Chondrocyte (in vitro differentiated cells): ENCODE results near the gene PLEKHH3. TPM values are rescaled to one million over a fixed set of nuclear protein-coding genes. Genes with fewer than 3 reads are reported as not detected.

Experiments
- DNase-seq: peaks from one replicate; pipeline ENCODE4 v3.0.0; 2021; ENCODE audit warnings: mixed read lengths, low spot score
- H3K27ac Mint-ChIP-seq: one replicate; pipeline ENCODE4 v1.8.0; 2021; ENCODE audit warnings: mild to moderate bottlenecking, moderate library complexity, mixed read lengths; ENCODE audit not compliant: unreplicated experiment
- H3K27me3 Mint-ChIP-seq: 2 replicates; pipeline ENCODE4 v1.8.0; 2021; ENCODE audit warnings: low read depth, mixed read lengths
- H3K36me3 Mint-ChIP-seq: 2 replicates; pipeline ENCODE4 v1.8.0; 2021; ENCODE audit warnings: low read depth, mixed read lengths
- H3K4me1 Mint-ChIP-seq: 2 replicates; pipeline ENCODE4 v1.8.0; 2021; ENCODE audit warnings: low read depth, mild to moderate bottlenecking, mixed read lengths
- H3K4me3 Mint-ChIP-seq: one replicate; pipeline ENCODE4 v1.8.0; 2021; ENCODE audit warnings: mild to moderate bottlenecking, moderate library complexity, mixed read lengths; ENCODE audit not compliant: unreplicated experiment
- H3K9me3 Mint-ChIP-seq: 2 replicates; pipeline ENCODE4 v1.8.0; 2021; ENCODE audit warnings: low read depth, mixed read lengths
- total RNA-seq: library from RNA; stranded (reverse); gene quantifications from 3 replicates; pipeline ENCODE4 v1.2.1, GENCODE V29; 2021
- TF ChIP-seq, protein P1 (sequence below): fragments of 200-600 bp; sonication (generic); IDR thresholded peaks from 2 replicates; pipeline ENCODE4 v1.5.0; 2021; ENCODE audit warnings: antibody characterized with exemption, mild to moderate bottlenecking, moderate library complexity

The PLEKHH3 gene
- total RNA-seq, 1 donor from 2014 or later = 41.5 TPM

DNA sequence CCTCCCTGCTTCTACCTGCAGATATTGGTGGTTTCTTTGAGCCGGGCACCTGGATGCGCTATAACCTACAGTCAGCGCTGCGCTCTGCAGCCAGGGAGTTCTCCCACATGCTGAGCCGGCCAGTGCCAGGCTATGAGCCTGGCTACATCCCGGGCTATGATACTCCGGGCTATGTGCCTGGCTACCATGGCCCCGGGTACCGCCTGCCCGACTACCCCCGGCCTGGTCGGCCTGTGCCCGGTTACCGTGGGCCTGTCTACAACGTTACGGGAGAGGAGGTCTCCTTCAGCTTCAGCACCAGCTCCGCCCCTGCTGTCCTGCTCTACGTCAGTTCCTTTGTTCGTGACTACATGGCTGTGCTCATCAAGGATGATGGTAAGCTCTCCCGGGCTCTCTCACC lies 18.7 kb upstream of the PLEKHH3 start:
- Mint-ChIP-seq H3K36me3 (peaks cover 17% of the 10 kb centered on the region), H3K4me3 (no peak overlapping the region), H3K9me3 (no peaks in the 10 kb centered on the region), H3K27me3 (no peaks in the 10 kb centered on the region), H3K4me1 (peaks cover 4% of the 10 kb centered on the region), H3K27ac (no peak overlapping the region)
- TF ChIP-seq, protein P1, sequence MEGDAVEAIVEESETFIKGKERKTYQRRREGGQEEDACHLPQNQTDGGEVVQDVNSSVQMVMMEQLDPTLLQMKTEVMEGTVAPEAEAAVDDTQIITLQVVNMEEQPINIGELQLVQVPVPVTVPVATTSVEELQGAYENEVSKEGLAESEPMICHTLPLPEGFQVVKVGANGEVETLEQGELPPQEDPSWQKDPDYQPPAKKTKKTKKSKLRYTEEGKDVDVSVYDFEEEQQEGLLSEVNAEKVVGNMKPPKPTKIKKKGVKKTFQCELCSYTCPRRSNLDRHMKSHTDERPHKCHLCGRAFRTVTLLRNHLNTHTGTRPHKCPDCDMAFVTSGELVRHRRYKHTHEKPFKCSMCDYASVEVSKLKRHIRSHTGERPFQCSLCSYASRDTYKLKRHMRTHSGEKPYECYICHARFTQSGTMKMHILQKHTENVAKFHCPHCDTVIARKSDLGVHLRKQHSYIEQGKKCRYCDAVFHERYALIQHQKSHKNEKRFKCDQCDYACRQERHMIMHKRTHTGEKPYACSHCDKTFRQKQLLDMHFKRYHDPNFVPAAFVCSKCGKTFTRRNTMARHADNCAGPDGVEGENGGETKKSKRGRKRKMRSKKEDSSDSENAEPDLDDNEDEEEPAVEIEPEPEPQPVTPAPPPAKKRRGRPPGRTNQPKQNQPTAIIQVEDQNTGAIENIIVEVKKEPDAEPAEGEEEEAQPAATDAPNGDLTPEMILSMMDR = no peak
- DNase-seq = no peak

DNA sequence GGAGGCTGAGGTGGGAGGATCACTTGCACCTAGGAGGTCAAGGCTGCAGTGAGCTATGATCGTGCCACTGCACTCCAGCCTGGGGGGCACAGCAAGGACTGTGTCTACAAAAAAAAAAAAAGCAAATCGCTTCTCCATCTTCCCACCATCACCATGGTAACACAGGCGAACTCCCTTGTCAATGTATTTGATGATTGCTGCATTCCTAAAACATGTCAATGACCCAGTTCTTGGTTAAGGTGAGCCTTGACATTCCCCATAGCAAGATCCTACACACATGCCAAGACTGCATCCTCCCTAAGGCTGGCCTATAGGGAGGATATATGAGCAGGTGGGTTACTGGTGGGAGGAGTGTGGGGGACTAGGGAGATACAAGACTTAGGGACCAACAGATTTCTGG lies 17.7 kb upstream of the PLEKHH3 start:
- Mint-ChIP-seq H3K4me3 (no peak overlapping the region), H3K36me3 (peaks cover 17% of the 10 kb centered on the region), H3K4me1 (peaks cover 4% of the 10 kb centered on the region), H3K9me3 (no peaks in the 10 kb centered on the region), H3K27me3 (no peaks in the 10 kb centered on the region), H3K27ac (no peak overlapping the region)
- DNase-seq = no peak
- TF ChIP-seq, protein P1 = no peak

DNA sequence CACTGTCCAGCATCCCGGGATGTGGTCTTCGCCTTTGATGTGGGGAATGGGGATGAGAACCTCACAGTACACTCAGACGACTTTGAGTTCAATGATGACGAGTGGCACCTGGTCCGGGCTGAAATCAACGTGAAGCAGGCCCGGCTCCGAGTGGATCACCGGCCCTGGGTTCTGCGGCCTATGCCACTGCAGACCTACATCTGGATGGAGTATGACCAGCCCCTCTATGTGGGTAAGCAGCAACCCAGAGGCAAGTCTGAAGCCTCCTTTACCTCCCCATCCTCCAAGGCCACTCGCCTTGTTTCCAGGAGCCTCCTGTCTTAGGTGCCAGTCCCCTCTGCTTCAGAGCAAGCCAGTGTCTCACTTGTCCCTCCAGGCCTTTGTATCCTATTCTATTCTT lies 15.7 kb upstream of the PLEKHH3 start:
- TF ChIP-seq, protein P1 = no peak
- no peaks in the 10 kb centered on the region for H3K4me1 Mint-ChIP-seq

DNA sequence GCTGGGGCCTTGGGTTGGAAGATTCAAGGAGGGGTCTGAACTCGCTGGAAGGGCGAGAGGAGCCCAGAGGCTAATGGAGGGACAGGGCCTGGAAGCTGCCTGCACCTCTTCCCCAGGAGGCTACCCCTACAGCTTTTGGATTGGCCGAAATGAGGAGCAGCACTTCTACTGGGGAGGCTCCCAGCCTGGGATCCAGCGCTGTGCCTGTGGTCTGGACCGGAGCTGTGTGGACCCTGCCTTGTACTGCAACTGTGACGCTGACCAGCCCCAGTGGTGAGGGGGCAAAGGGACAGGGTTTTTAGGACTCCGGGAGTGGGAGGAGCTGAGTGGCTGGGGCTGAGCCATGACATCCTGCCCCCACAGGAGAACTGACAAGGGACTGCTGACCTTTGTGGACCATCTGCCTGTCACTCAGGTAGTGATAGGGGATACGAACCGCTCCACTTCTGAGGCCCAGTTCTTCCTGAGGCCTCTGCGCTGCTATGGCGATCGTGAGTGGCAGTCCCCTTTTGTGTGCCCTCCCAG lies 14.3 kb upstream of the PLEKHH3 start:
- H3K27ac Mint-ChIP-seq = no peak overlapping the region
- H3K4me3 Mint-ChIP-seq = no peak overlapping the region
- no peak for DNase-seq
- no peaks in the 10 kb centered on the region for H3K9me3 Mint-ChIP-seq
- H3K36me3 Mint-ChIP-seq = peaks cover 20% of the 10 kb centered on the region
- TF ChIP-seq, protein P1 = no peak
- no peaks in the 10 kb centered on the region for H3K4me1 Mint-ChIP-seq
- H3K27me3 Mint-ChIP-seq = no peaks in the 10 kb centered on the region

More for the DNA sequence above, 15.7 kb upstream of the PLEKHH3 start:
- DNase-seq = peak; percentile 56
- Mint-ChIP-seq H3K27me3 (no peaks in the 10 kb centered on the region), H3K27ac (no peak overlapping the region), H3K36me3 (peaks cover 17% of the 10 kb centered on the region), H3K9me3 (no peaks in the 10 kb centered on the region), H3K4me3 (no peak overlapping the region)

DNA sequence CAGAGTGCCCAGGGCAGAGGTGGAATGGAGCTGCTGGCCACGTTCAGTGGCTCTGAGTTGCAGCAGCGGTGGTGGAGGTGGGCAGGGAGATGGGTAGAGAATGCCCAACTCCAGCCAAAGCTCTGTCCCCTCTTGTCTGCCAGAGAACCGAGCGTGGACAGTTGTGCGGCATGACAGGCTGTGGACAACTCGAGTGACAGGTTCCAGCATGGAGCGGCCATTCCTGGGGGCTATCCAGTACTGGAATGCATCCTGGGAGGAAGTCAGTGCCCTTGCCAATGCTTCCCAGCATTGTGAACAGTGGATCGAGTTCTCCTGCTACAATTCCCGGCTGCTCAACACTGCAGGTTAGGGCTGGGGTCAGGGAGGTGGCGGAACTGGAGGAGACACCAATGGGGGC lies 13.8 kb upstream of the PLEKHH3 start:
- TF ChIP-seq, protein P1 = no peak
- H3K36me3 Mint-ChIP-seq = peaks cover 20% of the 10 kb centered on the region

More for the DNA sequence above, 13.8 kb upstream of the PLEKHH3 start:
- no peaks in the 10 kb centered on the region for H3K27me3 Mint-ChIP-seq
- H3K4me3 Mint-ChIP-seq = no peak overlapping the region
- H3K4me1 Mint-ChIP-seq = no peaks in the 10 kb centered on the region
- no peaks in the 10 kb centered on the region for H3K9me3 Mint-ChIP-seq
- no peak overlapping the region for H3K27ac Mint-ChIP-seq
- no peak for DNase-seq
